Measurements from ENCODE around the gene CLSTN1. TPM values are rescaled to one million over a fixed set of nuclear protein-coding genes. Genes with fewer than 3 reads are reported as not detected.
"Not testable (repeated sequence)": the region's sequence is repeated elsewhere in the genome, so short reads cannot be mapped to it uniquely, and the experiment has no call there.

Gene CLSTN1
- total RNA-seq, 1 donor from 2014 or later: 136 TPM

GRCh38 chr1:9749361-9749760, 74.4 kb downstream of the CLSTN1 start:
- H3K9me3 Mint-ChIP-seq: no peaks in the 10 kb centered on the region
- H3K27ac Mint-ChIP-seq: no peak overlapping the region
- peaks cover 18% of the 10 kb centered on the region for H3K36me3 Mint-ChIP-seq

GRCh38 chr1:9748391-9748790, 75.4 kb downstream of the CLSTN1 start:
- H3K9me3 Mint-ChIP-seq; H3K4me1 Mint-ChIP-seq (ENCODE audit: unreplicated experiment); DNase-seq (ENCODE audit: extremely low spot score, unreplicated experiment); H3K27ac Mint-ChIP-seq; H3K4me3 Mint-ChIP-seq; H3K27me3 Mint-ChIP-seq: not testable (repeated sequence)
- H3K36me3 Mint-ChIP-seq: peaks cover 21% of the 10 kb centered on the region

More at GRCh38 chr1:9749361-9749760, 74.4 kb downstream of the CLSTN1 start:
- Mint-ChIP-seq H3K4me1 (ENCODE audit: unreplicated experiment) (no peaks in the 10 kb centered on the region), H3K4me3 (no peak overlapping the region), H3K27me3 (no peaks in the 10 kb centered on the region)
- no peak for DNase-seq (ENCODE audit: extremely low spot score, unreplicated experiment)
- TF ChIP-seq CTCF (conservative IDR thresholded peaks at IDR 0.05): no peak

GRCh38 chr1:9746651-9747050, 77.1 kb downstream of the CLSTN1 start:
- Mint-ChIP-seq H3K4me3 (no peak overlapping the region), H3K27me3 (no peaks in the 10 kb centered on the region), H3K27ac (no peak overlapping the region), H3K4me1 (ENCODE audit: unreplicated experiment) (no peaks in the 10 kb centered on the region), H3K9me3 (no peaks in the 10 kb centered on the region), H3K36me3 (peaks cover 31% of the 10 kb centered on the region)
- no peak for TF ChIP-seq CTCF (conservative IDR thresholded peaks at IDR 0.05)
- DNase-seq (ENCODE audit: extremely low spot score, unreplicated experiment): no peak

- H3K27ac Mint-ChIP-seq: no peak overlapping the region
- H3K36me3 Mint-ChIP-seq: peaks cover 28% of the 10 kb centered on the region
- TF ChIP-seq CTCF (conservative IDR thresholded peaks at IDR 0.05): no peak
- H3K9me3 Mint-ChIP-seq: no peaks in the 10 kb centered on the region
- H3K4me3 Mint-ChIP-seq: no peak overlapping the region
- DNase-seq (ENCODE audit: extremely low spot score, unreplicated experiment): no peak
- no peaks in the 10 kb centered on the region for H3K27me3 Mint-ChIP-seq
- H3K4me1 Mint-ChIP-seq (ENCODE audit: unreplicated experiment): no peaks in the 10 kb centered on the region
Observed at GRCh38 chr1:9746211-9746610, 77.6 kb downstream of the CLSTN1 start.

GRCh38 chr1:9744106-9744799, 79.5 kb downstream of the CLSTN1 start:
- no peak overlapping the region for H3K4me3 Mint-ChIP-seq
- no peaks in the 10 kb centered on the region for H3K27me3 Mint-ChIP-seq
- H3K36me3 Mint-ChIP-seq: peaks cover 29% of the 10 kb centered on the region
- no peak overlapping the region for H3K27ac Mint-ChIP-seq
- no peak for DNase-seq (ENCODE audit: extremely low spot score, unreplicated experiment)
- TF ChIP-seq CTCF (conservative IDR thresholded peaks at IDR 0.05): no peak
- no peaks in the 10 kb centered on the region for H3K4me1 Mint-ChIP-seq (ENCODE audit: unreplicated experiment)
- H3K9me3 Mint-ChIP-seq: no peaks in the 10 kb centered on the region

GRCh38 chr1:9737671-9738070, 86.1 kb downstream of the CLSTN1 start:
- Mint-ChIP-seq H3K4me1 (ENCODE audit: unreplicated experiment) (no peaks in the 10 kb centered on the region), H3K27ac (peak overlapping the region; percentile 40), H3K4me3 (no peak overlapping the region), H3K9me3 (no peaks in the 10 kb centered on the region), H3K27me3 (no peaks in the 10 kb centered on the region), H3K36me3 (peaks cover 32% of the 10 kb centered on the region)
- no peak for DNase-seq (ENCODE audit: extremely low spot score, unreplicated experiment)
- TF ChIP-seq CTCF (conservative IDR thresholded peaks at IDR 0.05): no peak
